ENCODE measurements around the gene MACF1. TPM values are rescaled to one million over a fixed set of nuclear protein-coding genes. Genes with fewer than 3 reads are reported as not detected.

Gene MACF1
- total RNA-seq, 2 donors from 2014 or later, result 214 to 251 TPM

DNA sequence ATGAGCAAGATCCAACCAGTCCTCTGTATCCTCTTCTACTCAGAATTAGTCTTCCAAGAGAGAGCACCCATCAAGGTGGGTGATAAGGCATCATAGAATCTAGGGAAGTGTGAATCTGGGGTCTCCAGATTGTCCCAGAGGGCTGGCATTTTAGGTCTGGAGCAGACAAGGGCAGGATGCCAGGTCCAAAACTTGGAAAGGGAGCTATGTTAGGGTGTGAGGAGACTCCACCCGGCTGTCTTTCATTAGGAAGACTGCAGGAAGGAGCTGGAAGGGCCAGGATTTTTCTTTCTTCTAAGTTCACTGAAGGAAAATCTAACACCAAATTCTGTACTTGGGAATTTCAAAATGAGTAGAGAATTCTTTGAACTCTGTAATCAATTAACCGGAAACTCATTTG is 200.9 kb downstream of the MACF1 start:
- no peaks in the 10 kb centered on the region for H3K9me3 Mint-ChIP-seq
- Histone ChIP-seq H3K4me3 (ENCODE audit: low read length) (peak overlapping the region; percentile 9), H3K4me1 (ENCODE audit: control insufficient read depth, insufficient read depth, low read length) (peaks cover 19% of the 10 kb centered on the region), H3K27ac (ENCODE audit: low read depth, low read length) (no peak overlapping the region), H3K9me3 (ENCODE audit: control insufficient read depth, low read length) (no peaks in the 10 kb centered on the region), H3K9ac (ENCODE audit: extremely low read depth, low read length, poor library complexity, severe bottlenecking) (no peak overlapping the region), H3K36me3 (ENCODE audit: control insufficient read depth, insufficient read depth, low read length) (no peaks in the 10 kb centered on the region), H3K27me3 (ENCODE audit: control insufficient read depth, insufficient read depth, low read length, poor library complexity, severe bottlenecking) (no peaks in the 10 kb centered on the region)
- no peak for DNase-seq
- H3K27me3 Mint-ChIP-seq (ENCODE audit: insufficient read depth), result no peaks in the 10 kb centered on the region
- no peak overlapping the region for H3K4me3 Mint-ChIP-seq
- H3K4me1 Mint-ChIP-seq, result peaks cover 36% of the 10 kb centered on the region
- no peaks in the 10 kb centered on the region for H3K36me3 Mint-ChIP-seq (ENCODE audit: low read depth)
- H3K27ac Mint-ChIP-seq, result no peak overlapping the region
- 80 to 90% methylated on average over 2 of the region's 2 CpGs for WGBS, 2 experiments (ENCODE audit: insufficient coverage in 1 of 2, insufficient read length in 1 of 2)
- TF ChIP-seq, protein P1, sequence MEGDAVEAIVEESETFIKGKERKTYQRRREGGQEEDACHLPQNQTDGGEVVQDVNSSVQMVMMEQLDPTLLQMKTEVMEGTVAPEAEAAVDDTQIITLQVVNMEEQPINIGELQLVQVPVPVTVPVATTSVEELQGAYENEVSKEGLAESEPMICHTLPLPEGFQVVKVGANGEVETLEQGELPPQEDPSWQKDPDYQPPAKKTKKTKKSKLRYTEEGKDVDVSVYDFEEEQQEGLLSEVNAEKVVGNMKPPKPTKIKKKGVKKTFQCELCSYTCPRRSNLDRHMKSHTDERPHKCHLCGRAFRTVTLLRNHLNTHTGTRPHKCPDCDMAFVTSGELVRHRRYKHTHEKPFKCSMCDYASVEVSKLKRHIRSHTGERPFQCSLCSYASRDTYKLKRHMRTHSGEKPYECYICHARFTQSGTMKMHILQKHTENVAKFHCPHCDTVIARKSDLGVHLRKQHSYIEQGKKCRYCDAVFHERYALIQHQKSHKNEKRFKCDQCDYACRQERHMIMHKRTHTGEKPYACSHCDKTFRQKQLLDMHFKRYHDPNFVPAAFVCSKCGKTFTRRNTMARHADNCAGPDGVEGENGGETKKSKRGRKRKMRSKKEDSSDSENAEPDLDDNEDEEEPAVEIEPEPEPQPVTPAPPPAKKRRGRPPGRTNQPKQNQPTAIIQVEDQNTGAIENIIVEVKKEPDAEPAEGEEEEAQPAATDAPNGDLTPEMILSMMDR (conservative IDR thresholded peaks at IDR 0.05), result no peak

DNA sequence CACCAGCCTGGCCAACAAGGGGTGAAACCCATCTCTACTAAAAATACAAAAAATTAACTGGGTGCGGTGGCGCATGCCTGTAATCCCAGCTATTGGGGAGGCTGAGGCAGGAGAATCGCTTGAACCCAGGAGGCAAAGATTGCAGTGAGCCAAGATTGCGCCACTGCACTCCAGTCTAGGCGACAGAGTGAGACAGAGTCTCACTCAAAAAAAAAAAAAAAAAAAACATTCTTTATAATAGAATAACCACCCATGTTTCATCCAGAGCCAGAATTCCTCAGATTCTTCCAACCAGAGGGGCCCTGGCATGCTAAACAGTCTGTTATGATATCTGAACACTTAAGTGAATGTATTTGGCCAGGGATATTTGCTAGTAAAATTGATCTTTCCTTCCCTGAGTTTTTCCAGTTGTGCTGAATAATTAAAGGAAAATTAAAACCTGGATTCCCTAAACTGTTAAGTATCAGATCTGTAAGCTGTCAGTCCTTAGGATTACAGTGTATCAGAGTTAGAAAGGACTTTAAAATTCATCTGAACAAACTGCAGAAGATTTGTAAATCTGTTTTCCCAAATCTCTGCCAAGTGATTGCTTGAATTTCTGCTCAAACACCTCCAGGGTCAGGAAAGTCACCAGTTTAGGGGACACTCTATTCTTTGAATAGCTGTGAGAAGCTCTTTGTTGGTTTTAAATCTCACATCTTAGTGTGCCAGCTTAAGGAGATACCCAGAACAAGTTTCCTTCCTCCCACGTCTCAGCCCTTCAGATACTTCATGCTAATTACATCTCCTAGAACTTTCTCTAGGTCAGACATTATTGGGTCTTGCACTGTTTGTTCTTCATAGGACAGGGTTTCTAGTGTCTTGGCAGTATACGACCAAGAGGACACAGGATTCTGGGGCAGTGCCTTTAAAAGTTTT is 202.3 kb downstream of the MACF1 start:
- Histone ChIP-seq H3K27me3 (ENCODE audit: control insufficient read depth, insufficient read depth, low read length, poor library complexity, severe bottlenecking) (no peaks in the 10 kb centered on the region), H3K9me3 (ENCODE audit: control insufficient read depth, low read length) (no peaks in the 10 kb centered on the region), H3K4me1 (ENCODE audit: control insufficient read depth, insufficient read depth, low read length) (peaks cover 19% of the 10 kb centered on the region), H3K9ac (ENCODE audit: extremely low read depth, low read length, poor library complexity, severe bottlenecking) (no peak overlapping the region), H3K27ac (ENCODE audit: low read depth, low read length) (no peak overlapping the region), H3K36me3 (ENCODE audit: control insufficient read depth, insufficient read depth, low read length) (peaks cover 6% of the 10 kb centered on the region), H3K4me3 (ENCODE audit: low read length) (peak overlapping the region; percentile 84)
- Mint-ChIP-seq H3K9me3 (no peaks in the 10 kb centered on the region), H3K27me3 (ENCODE audit: insufficient read depth) (no peaks in the 10 kb centered on the region), H3K4me1 (peaks cover 48% of the 10 kb centered on the region), H3K27ac (peak overlapping the region; percentile 97), H3K36me3 (ENCODE audit: low read depth) (peaks cover 4% of the 10 kb centered on the region), H3K4me3 (peak overlapping the region; percentile 75)
- TF ChIP-seq, protein P1 (conservative IDR thresholded peaks at IDR 0.05), result no peak
- 57 to 86% methylated on average over 1 to 7 of the region's 7 CpGs for WGBS, 2 experiments (ENCODE audit: insufficient coverage in 1 of 2, insufficient read length in 1 of 2)
- DNase-seq, result no peak

DNA sequence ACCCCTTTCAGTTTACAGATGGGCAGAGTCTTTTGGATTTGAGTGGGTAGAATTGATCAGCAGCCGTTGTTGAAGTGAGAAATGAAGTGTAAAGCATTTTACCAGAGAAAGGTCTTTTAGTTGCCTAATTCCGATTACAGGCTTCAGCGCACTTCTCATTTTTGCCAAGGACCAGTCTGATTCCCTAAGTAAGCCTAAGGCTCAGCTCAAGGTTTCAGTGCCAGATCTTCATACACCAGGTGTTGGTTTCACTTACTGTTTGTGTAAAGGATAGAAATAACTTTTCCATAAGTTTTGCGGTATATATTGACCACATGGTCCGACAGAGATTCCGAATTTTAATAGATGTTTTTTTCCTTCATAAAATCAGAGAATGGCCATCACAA is 203.0 kb downstream of the MACF1 start:
- H3K27me3 Mint-ChIP-seq (ENCODE audit: insufficient read depth), result no peaks in the 10 kb centered on the region
- H3K9me3 ChIP-seq (ENCODE audit: control insufficient read depth, low read length), result no peaks in the 10 kb centered on the region
- peaks cover 55% of the 10 kb centered on the region for H3K4me1 Mint-ChIP-seq
- peaks cover 10% of the 10 kb centered on the region for H3K36me3 Mint-ChIP-seq (ENCODE audit: low read depth)
- DNase-seq, result no peak
- TF ChIP-seq, protein P1 (conservative IDR thresholded peaks at IDR 0.05), result no peak
- peak overlapping the region; percentile 84 for H3K4me3 ChIP-seq (ENCODE audit: low read length)
- H3K27ac Mint-ChIP-seq, result peak overlapping the region; percentile 97
- H3K4me3 Mint-ChIP-seq, result peak overlapping the region; percentile 75
- no peaks in the 10 kb centered on the region for H3K9me3 Mint-ChIP-seq
- H3K36me3 ChIP-seq (ENCODE audit: control insufficient read depth, insufficient read depth, low read length), result peaks cover 13% of the 10 kb centered on the region
- no peak overlapping the region for H3K27ac ChIP-seq (ENCODE audit: low read depth, low read length)
- peaks cover 19% of the 10 kb centered on the region for H3K4me1 ChIP-seq (ENCODE audit: control insufficient read depth, insufficient read depth, low read length)
- no peaks in the 10 kb centered on the region for H3K27me3 ChIP-seq (ENCODE audit: control insufficient read depth, insufficient read depth, low read length, poor library complexity, severe bottlenecking)
- peak overlapping the region; percentile 73 for H3K9ac ChIP-seq (ENCODE audit: extremely low read depth, low read length, poor library complexity, severe bottlenecking)
- WGBS, 2 experiments (ENCODE audit: insufficient coverage in 1 of 2, insufficient read length in 1 of 2), result 71 to 82% methylated on average over 3 to 6 of the region's 6 CpGs
